Amniotic epithelial cell (primary cell): ENCODE data around the gene PFKP.
A peak's percentile ranks its signal among the peaks of the same experiment; 100 is the strongest.
"Not testable (repeated sequence)": the region's sequence is repeated elsewhere in the genome, so short reads cannot be mapped to it uniquely, and the experiment has no call there.

ENCODE experiments used
- DNase-seq: peaks from one replicate; pipeline ENCODE4 v3.0.0-alpha.2; 2010; ENCODE audit warnings: low read depth

The PFKP gene

GRCh38 chr10:3159152-3159551 lies 91.8 kb downstream of the PFKP start:
- no peak for DNase-seq

- DNase-seq: no peak
These were observed 95.2 kb downstream of the PFKP start for GRCh38 chr10:3162533-3162932.

DNA sequence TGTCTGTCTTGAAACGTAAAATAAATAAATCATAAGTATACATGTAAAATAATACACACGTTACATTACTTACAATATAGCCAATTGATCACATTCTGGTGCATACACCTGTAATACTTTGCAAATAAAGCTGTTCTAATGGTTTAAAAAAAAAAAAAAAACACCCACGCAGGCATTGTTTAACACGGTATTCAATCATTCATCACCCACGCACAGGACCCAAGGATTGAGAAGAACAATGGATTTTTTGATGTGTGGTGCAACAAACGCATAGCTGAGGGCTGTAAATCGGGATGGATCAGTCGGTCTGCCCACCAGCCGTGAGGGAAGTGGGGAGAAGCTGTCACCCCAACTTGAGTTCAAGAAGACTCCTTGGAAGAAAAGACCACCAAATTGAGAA lies 96.5 kb downstream of the PFKP start:
- no peak for DNase-seq

DNA sequence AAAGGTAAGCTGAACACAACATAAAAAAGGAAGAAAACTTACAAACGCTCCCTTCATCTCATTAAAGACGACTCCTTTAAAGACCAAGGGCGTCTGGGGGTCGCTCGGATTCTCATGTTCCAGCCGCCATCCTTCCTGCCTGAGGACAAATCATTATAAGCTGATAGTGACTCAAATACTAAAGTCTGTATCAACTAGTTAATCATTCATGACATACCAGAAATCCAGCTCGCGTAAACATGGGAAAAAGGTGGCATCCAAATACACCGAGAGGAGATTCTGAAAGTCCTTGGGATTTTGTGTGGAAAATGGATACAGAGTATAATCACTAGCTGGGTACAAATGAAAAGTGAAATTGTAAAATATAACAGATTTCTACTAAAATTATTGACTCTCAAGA lies 97.8 kb downstream of the PFKP start:
- no peak for DNase-seq

DNA sequence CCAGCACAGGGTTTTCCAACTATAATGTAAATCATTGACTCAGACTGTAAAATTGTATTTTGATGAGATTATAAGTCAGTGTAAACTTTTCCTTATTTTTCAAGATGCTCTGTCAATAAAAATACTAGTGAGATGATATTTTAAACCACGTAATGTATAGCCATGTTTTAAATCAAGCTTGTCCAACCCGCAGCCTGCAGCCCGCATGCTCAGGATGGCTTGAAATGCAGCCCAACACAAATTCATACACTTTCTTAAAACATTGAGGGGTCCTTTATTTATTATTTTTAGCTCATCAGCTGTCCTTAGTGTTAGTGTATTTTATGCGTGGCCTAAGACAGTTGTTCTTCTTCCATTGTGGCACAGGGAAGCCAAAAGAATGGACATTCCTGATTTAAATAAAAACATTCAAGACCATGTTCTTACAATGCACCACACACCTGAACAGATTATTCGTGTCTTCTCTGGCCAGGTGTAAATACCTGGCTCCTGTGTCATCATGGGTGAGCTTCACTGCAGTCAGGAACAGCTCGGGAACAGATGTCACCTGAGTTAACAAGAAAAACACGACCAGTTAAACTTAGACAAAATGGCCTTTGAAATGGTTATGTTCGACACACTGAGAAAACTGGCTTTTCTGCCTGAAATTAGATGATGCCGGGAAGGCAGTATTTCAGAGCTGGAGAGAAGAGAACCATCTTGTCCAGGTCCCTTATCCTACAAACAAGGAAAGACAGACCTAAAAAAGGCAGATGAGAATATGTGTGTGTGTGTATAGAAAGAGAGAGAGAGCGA lies 99.3 kb downstream of the PFKP start:
- no peak for DNase-seq

- no peak for DNase-seq
These were observed 100.4 kb downstream of the PFKP start for GRCh38 chr10:3167611-3168330.

DNA sequence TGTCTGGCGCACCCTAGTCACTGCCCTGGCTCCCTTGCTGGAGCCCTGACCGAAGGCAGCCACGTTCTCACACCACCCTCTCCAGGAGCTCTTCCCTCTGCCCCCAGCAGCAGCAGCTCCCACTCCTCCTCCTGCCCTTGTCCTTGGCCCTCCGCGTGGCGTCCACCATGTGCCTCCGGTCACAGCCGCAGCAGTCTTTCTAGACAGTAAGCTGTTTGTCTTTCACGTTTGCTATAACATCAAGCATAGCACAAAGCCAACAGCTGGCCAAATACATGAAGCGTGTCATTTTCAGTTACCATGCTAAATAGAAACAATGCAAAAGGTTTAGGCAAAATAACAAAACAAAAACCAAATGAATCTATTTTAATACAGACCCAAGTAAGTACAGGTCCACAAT lies 101.9 kb downstream of the PFKP start:
- no peak for DNase-seq

- DNase-seq: no peak
These were observed 102.3 kb downstream of the PFKP start for GRCh38 chr10:3169673-3170072.

DNA sequence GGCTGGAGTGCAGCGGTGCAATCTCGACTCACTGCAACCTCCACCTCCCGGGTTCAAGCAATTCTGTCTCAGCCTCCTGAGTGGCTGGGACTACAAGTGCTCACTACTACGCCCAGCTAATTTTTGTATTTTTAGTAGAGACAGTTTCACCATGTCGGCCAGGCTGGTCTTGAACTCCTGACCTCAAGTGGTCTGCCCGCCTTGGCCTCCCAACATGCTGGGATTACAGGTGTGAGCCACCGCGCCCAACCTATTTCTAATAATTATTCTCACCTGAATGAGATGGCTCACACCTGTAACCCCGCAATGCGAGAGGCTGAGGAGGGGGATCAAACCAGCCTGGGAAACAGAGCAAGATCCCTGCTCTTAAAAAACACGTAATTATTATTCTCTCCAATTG lies 104.1 kb downstream of the PFKP start:
- DNase-seq: not testable (repeated sequence)

DNA sequence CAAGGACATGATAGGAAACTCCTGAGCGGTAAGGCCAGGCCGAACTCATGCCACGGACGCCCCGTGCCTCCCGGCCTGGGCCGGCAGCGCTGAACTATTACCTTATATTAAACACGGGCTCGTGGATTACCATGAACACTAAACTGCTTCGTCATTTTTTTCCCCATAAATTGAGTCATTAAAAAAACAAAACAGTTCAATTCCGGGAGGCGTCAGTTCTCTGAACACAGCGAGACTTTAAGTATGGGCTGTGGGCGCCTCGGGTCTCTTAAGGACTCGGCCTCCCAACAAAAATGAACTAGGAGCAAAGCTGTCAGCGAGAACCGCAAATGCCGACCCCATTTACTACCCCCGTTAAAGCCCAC lies 104.7 kb downstream of the PFKP start:
- peak; percentile 46 for DNase-seq

DNA sequence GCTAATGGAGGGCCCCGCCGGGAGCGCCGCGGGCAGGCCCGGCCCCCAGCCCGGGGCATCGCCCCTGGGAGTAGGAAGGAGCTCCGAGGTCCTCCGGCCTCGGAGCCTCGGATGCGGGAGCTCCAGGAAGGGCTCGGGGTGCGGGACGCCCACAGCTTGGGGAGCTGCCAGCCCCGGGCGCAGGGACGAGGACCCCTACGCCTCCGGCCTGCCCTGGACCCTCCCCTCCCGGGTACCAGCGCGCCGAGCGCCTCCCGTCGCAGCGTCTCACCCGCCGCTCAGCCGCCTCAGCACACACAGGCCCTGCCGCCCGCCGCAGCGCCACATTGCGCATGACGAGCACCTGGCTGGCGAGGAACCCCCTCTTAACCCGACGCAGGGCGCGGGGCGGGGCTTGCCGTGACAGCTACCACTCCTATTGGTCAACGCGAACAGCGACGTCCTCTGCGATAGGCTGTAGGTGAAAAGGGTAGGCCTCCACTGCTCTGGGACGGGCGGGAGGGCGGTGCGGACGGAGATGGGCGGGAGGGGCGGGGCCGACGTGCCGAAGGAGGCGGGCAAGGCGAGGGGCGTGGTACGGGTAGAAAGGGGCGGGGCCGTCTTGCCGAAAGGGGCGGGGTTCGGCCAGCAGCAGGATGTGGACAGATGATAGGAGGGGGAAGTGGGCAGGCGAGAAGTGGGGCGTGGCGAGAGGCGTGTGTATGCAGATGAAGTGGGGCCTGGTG lies 105.3 kb downstream of the PFKP start, which contains the start of gene PITRM1:
TSS of gene PITRM1 (minus strand) at position 337 of the 725 bp plus-strand sequence. CDS start at position 327, 10 bp downstream.
- DNase-seq: peak; percentile 99

GRCh38 chr10:3173171-3173878 lies 106.0 kb downstream of the PFKP start:
- no peak for DNase-seq

GRCh38 chr10:3178042-3178441 lies 110.7 kb downstream of the PFKP start:
- no peak for DNase-seq

DNA sequence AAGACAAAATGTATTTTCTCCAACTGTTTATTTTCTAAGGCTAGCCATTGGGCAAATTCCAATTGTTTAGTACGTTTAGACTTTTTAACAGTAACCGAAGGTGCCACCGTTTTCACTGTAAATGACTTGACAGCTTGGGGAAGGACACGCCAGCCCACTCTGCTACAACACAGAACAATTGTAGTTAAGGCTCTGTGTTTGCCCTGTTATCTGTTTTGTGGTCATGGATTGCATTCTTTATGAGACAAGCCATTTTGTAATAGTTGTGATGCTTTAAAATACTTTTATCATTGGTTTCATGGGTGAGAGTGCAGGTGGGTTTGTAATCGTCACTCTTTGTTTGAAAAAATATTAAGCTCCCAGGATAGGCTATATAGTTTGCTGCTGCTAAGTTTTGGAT lies 111.8 kb downstream of the PFKP start:
- peak; percentile 75 for DNase-seq

- DNase-seq: no peak
These were observed 113.1 kb downstream of the PFKP start for GRCh38 chr10:3180355-3181025.

DNA sequence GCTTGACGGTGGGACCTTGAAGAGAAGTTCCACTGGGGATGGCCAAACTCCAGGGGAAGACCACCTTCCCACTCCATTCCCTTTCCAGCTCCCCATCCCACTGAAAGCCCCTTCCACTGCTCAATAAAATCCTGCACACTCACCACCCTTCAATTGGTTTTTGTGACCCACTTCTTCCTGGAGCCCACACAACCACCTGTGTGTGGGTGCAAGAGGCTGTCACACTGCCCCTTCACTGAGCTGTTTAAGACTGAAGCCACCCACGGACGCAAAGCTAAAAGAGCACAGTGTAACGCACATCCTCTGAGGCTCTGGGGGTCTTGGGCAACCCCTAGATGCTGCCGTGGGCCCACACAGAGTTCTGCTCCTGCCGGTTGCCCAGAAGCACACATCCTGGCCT lies 118.0 kb downstream of the PFKP start:
- no peak for DNase-seq

GRCh38 chr10:3186368-3186767 lies 119.0 kb downstream of the PFKP start:
- no peak for DNase-seq
